H1 (cell line): ENCODE data around the gene RLBP1. TPM values are rescaled to one million over a fixed set of nuclear protein-coding genes. Genes with fewer than 3 reads are reported as not detected.

Experiments
- TCF12 ChIP-seq: IDR thresholded peaks from 2 replicates; pipeline ENCODE4 v1.6.1; 2011; ENCODE audit warnings: low read depth, mild to moderate bottlenecking, low read length
- polyA plus RNA-seq, 7 experiments: library from polyadenylated mRNA; depleted of rRNA in 3 of 7; stranded (reverse) in 5 of 7; unstranded in 2 of 7; fragments of >200 nt in 5 of 7; fragments of 200-250 nt in 2 of 7; gene quantifications; 1 replicate in 5 of 7; 2 replicates in 1 of 7; 4 replicates in 1 of 7; pipeline versions ENCODE4 v1.2.1 to v1.2.3, GENCODE V29; 2011 to 2013; ENCODE audit warnings: missing spikeins in 2 of 7, mixed read lengths in 2 of 7
- total RNA-seq: library from RNA; stranded (reverse); fragmentation: NEBNext Ultra II Directional; extraction: Animal tissue kit (Norgen Biotek cat#: 25700); gene quantifications from 2 replicates; pipeline ENCODE4 v1.2.1, GENCODE V29; 2021

The RLBP1 gene
- total and polyA plus RNA-seq, 2 of the 8 experiments (the other 6 are each of a cell fraction or from before 2014, with no cell fraction given) = 0.05 TPM; not detected in 1

DNA sequence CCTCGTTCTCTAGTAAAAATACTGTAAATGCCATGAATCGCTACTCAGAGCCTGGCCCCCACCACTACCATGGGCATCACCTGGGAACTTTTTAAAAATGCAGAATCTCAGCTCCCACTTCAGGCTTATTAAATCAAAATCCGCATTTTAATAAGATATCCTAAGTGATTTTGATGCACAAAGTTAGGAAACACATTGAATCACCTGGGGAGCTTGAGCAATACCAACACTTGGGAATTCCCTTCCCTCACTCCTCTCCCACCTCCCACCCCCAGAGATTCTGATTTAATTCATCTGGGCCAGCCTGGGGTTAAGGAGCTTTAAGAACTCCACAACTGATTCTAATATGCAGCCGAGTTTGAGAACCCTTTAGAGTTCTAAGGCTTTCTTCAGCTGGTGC is 26.8 kb downstream of the RLBP1 start (continued):
- no peak for TF ChIP-seq TCF12
